OCI-LY7 (cell line): ENCODE data around the gene UBXN11. TPM values are rescaled to one million over a fixed set of nuclear protein-coding genes. Genes with fewer than 3 reads are reported as not detected.
"Not testable (repeated sequence)": the region's sequence is repeated elsewhere in the genome, so short reads cannot be mapped to it uniquely, and the experiment has no call there.

Experiments
- BruUV-seq: library from RNA; stranded (reverse); fragments of 400-500 nt; replicated peaks from 2 replicates; lab custom pipeline; 2021; lab: Mats Ljungman, UMichigan
- CTCF ChIA-PET: fragments of 300-600 bp; sonication (Branson Sonifier 250); formaldehyde crosslinking; loops from one replicate; lab custom pipeline; 2022; ENCODE audit warnings: antibody characterized with exemption; ENCODE audit not compliant: unreplicated experiment; lab: Charles Lee
- POLR2A ChIA-PET: fragments of 300-600 bp; sonication (Branson Sonifier 250); formaldehyde crosslinking; loops from one replicate; lab custom pipeline; 2022; ENCODE audit warnings: antibody characterized with exemption; lab: Charles Lee
- DNase-seq: peaks from one replicate; pipeline ENCODE4 v3.0.0-alpha.2; 2015; ENCODE audit warnings: low spot score
- H2AFZ ChIP-seq: fragments of 200-600 bp; sonication (generic), shearing (Covaris generic); 2 replicates; pipeline ENCODE4 v1.6.1; 2014; ENCODE audit warnings: mild to moderate bottlenecking, antibody characterized with exemption, low read length, moderate library complexity
- H3K27ac ChIP-seq: fragments of 200-600 bp; sonication (generic); 2 replicates; pipeline ENCODE4 v1.5.1; 2014; ENCODE audit warnings: mixed run types, low read depth, mild to moderate bottlenecking, moderate library complexity, low read length, inconsistent platforms; ENCODE audit not compliant: poor library complexity, severe bottlenecking
- H3K36me3 ChIP-seq: fragments of 200-600 bp; sonication (generic); 2 replicates; pipeline ENCODE4 v1.6.1; 2014; ENCODE audit warnings: mild to moderate bottlenecking, antibody characterized with exemption, low read length, moderate library complexity, mixed read lengths; ENCODE audit not compliant: insufficient read depth
- H3K4me1 ChIP-seq: fragments of 200-600 bp; sonication (generic); 2 replicates; pipeline ENCODE4 v1.5.1; 2014; ENCODE audit warnings: mild to moderate bottlenecking, low read length; ENCODE audit not compliant: insufficient read depth, poor library complexity, severe bottlenecking
- H3K4me2 ChIP-seq: fragments of 200-600 bp; sonication (generic); 2 replicates; pipeline ENCODE4 v1.6.1; 2014; ENCODE audit warnings: mild to moderate bottlenecking, low read length
- H3K4me3 ChIP-seq: fragments of 200-600 bp; sonication (generic); 2 replicates; pipeline ENCODE4 v1.5.1; 2014; ENCODE audit warnings: mild to moderate bottlenecking, low read depth, low read length; ENCODE audit not compliant: poor library complexity, severe bottlenecking
- H3K79me2 ChIP-seq: fragments of 200-600 bp; sonication (generic); 2 replicates; pipeline ENCODE4 v1.6.1; 2016; ENCODE audit warnings: low read depth, mild to moderate bottlenecking, low read length, moderate library complexity, mixed read lengths; ENCODE audit not compliant: insufficient read depth
- H3K9me2 ChIP-seq: fragments of 200-600 bp; sonication (generic); 2 replicates; pipeline ENCODE4 v1.6.1; 2016; ENCODE audit warnings: mild to moderate bottlenecking, low read length, mixed read lengths; ENCODE audit not compliant: insufficient read depth
- H3K9me3 ChIP-seq: fragments of 200-600 bp; sonication (generic); 2 replicates; pipeline ENCODE4 v1.6.1; 2014; ENCODE audit warnings: mild to moderate bottlenecking, mixed run types, low read length, mixed read lengths
- H4K20me1 ChIP-seq: fragments of 200-600 bp; sonication (generic); 2 replicates; pipeline ENCODE4 v1.6.1; 2014; ENCODE audit warnings: mild to moderate bottlenecking, antibody characterized with exemption, low read length, moderate library complexity, mixed read lengths; ENCODE audit not compliant: insufficient read depth
- EZH2phosphoT487 ChIP-seq: fragments of 200-600 bp; sonication (generic); IDR thresholded peaks from 2 replicates; pipeline ENCODE4 v1.6.1; 2018; ENCODE audit warnings: low read depth, borderline replicate concordance, mild to moderate bottlenecking, mixed run types, antibody characterized with exemption, low read length, moderate library complexity, mixed read lengths
- intact Hi-C: fragments of 100-400 bp; cut with micrococcal nuclease; formaldehyde crosslinking; loops from one replicate; pipeline ENCODE4 v1.10.0; 2022; ENCODE audit not compliant: unreplicated experiment
- total RNA-seq, 2 experiments: library from RNA; depleted of rRNA in 1 of 2; stranded (reverse); fragments of >200 nt in 1 of 2; shearing (Covaris generic) in 1 of 2; gene quantifications; 2 replicates each; pipeline ENCODE4 v1.2.3, GENCODE V29; 2014 to 2022
- TF ChIP-seq, protein P1 (sequence below): fragments of 200-600 bp; sonication (generic); conservative IDR thresholded peaks from 2 replicates; pipeline ENCODE4 v1.5.1; 2014; ENCODE audit warnings: mild to moderate bottlenecking, antibody characterized with exemption, low read length, moderate library complexity, mixed read lengths

The UBXN11 gene
- total RNA-seq, 2 experiments from 2014 or later: 75.8 to 111 TPM

GRCh38 chr1:26335774-26336476 lies 29.5 kb upstream of the UBXN11 start:
- no peaks in the 10 kb centered on the region for H3K79me2 ChIP-seq
- POLR2A ChIA-PET: no interaction called here
- H3K27ac ChIP-seq: no peak overlapping the region
- DNase-seq: no peak
- peak overlapping the region; percentile 69 for H3K4me3 ChIP-seq
- no peaks in the 10 kb centered on the region for H3K36me3 ChIP-seq
- TF ChIP-seq, protein P1, sequence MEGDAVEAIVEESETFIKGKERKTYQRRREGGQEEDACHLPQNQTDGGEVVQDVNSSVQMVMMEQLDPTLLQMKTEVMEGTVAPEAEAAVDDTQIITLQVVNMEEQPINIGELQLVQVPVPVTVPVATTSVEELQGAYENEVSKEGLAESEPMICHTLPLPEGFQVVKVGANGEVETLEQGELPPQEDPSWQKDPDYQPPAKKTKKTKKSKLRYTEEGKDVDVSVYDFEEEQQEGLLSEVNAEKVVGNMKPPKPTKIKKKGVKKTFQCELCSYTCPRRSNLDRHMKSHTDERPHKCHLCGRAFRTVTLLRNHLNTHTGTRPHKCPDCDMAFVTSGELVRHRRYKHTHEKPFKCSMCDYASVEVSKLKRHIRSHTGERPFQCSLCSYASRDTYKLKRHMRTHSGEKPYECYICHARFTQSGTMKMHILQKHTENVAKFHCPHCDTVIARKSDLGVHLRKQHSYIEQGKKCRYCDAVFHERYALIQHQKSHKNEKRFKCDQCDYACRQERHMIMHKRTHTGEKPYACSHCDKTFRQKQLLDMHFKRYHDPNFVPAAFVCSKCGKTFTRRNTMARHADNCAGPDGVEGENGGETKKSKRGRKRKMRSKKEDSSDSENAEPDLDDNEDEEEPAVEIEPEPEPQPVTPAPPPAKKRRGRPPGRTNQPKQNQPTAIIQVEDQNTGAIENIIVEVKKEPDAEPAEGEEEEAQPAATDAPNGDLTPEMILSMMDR: no peak
- TF ChIP-seq EZH2phosphoT487: no peak
- peak overlapping the region; percentile 71 for H2AFZ ChIP-seq
- intact Hi-C loops: loop anchor here (5.0 kb wide), 1 partner anchor 224 kb away; the partner anchor contains the start of gene PDIK1L
- H3K4me2 ChIP-seq: peak overlapping the region; percentile 74
- CTCF ChIA-PET: no interaction called here
- H4K20me1 ChIP-seq: no peaks in the 10 kb centered on the region
- no peaks in the 10 kb centered on the region for H3K9me2 ChIP-seq
- BruUV-seq: no TSS peak
- no peaks in the 10 kb centered on the region for H3K9me3 ChIP-seq
- H3K4me1 ChIP-seq: peaks cover 30% of the 10 kb centered on the region

- H3K36me3 ChIP-seq, CTCF ChIA-PET, DNase-seq, H4K20me1 ChIP-seq, H2AFZ ChIP-seq, H3K4me3 ChIP-seq, H3K79me2 ChIP-seq, H3K9me2 ChIP-seq, intact Hi-C loops, H3K9me3 ChIP-seq, H3K4me2 ChIP-seq, BruUV-seq, H3K27ac ChIP-seq: not testable (repeated sequence)
- peaks cover 34% of the 10 kb centered on the region for H3K4me1 ChIP-seq
- POLR2A ChIA-PET: interaction anchor here (0.9 kb wide), 1 partner anchor 220 kb away, joined by 3 read pairs; no protein-coding TSS in a partner anchor
Measured at GRCh38 chr1:26333312-26333711, 26.9 kb upstream of the UBXN11 start.

DNA sequence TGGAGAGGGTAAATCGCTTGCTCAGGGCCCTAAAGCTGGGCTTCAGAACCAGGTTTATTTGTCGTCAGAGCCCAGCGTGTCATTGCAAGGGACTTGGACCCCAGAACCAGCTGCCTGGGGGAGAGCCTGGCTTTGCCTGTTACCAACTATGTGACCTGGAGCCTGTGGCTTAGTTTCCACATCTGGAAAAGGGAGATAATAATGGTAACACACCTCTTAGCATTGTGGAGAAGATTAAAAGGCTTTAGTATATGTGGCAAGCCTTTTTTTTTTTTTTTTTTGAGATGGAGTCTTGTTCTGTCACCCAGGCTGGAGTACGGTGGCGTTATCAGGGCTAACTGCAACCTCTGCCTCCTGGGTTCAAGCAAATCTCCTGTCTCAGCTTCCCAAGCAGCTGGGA lies 23.8 kb upstream of the UBXN11 start:
- peaks cover 14% of the 10 kb centered on the region for H3K4me1 ChIP-seq
- ChIA-PET POLR2A (interaction anchor here (0.6 kb wide), 1 partner anchor 13 kb away, joined by 3 read pairs; the partner anchor contains the start of gene CD52), CTCF (no interaction called here)
- no peak for TF ChIP-seq EZH2phosphoT487
- TF ChIP-seq, protein P1: no peak
- H4K20me1 ChIP-seq: no peaks in the 10 kb centered on the region
- no peak overlapping the region for H2AFZ ChIP-seq
- H3K4me3 ChIP-seq: no peak overlapping the region
- H3K27ac ChIP-seq: no peak overlapping the region
- H3K9me2 ChIP-seq: no peaks in the 10 kb centered on the region
- intact Hi-C loops: no loop called here
- no TSS peak for BruUV-seq
- no peak overlapping the region for H3K4me2 ChIP-seq
- DNase-seq: no peak
- H3K36me3 ChIP-seq: no peaks in the 10 kb centered on the region
- no peaks in the 10 kb centered on the region for H3K79me2 ChIP-seq
- no peaks in the 10 kb centered on the region for H3K9me3 ChIP-seq

- H2AFZ ChIP-seq, CTCF ChIA-PET, H4K20me1 ChIP-seq, H3K9me2 ChIP-seq, H3K4me2 ChIP-seq, DNase-seq, H3K27ac ChIP-seq, H3K4me3 ChIP-seq, intact Hi-C loops, H3K9me3 ChIP-seq, H3K79me2 ChIP-seq, BruUV-seq, H3K36me3 ChIP-seq: not testable (repeated sequence)
- POLR2A ChIA-PET: interaction anchor here (0.6 to 0.7 kb wide), 2 partner anchors 49 to 118 kb away, joined by 3 to 4 read pairs; no protein-coding TSS in a partner anchor
- H3K4me1 ChIP-seq: peaks cover 14% of the 10 kb centered on the region
Measured at GRCh38 chr1:26329380-26329779, 22.9 kb upstream of the UBXN11 start.
